ENCODE measurements around the gene NDUFA8. TPM values are rescaled to one million over a fixed set of nuclear protein-coding genes. Genes with fewer than 3 reads are reported as not detected.
"Not testable (repeated sequence)": the region's sequence is repeated elsewhere in the genome, so short reads cannot be mapped to it uniquely, and the experiment has no call there.

The NDUFA8 gene
- total RNA-seq, 1 donor from 2014 or later: 45.2 TPM

GRCh38 chr9:122119166-122119521 is 40.4 kb downstream of the NDUFA8 start:
- no peak for DNase-seq (ENCODE audit: low spot score)
- Mint-ChIP-seq H3K9me3 (ENCODE audit: unreplicated experiment) (no peaks in the 10 kb centered on the region), H3K27me3 (ENCODE audit: unreplicated experiment) (peaks cover 10% of the 10 kb centered on the region), H3K27ac (ENCODE audit: unreplicated experiment) (no peak overlapping the region), H3K4me3 (ENCODE audit: unreplicated experiment) (no peak overlapping the region), H3K36me3 (ENCODE audit: low read depth, unreplicated experiment) (no peaks in the 10 kb centered on the region), H3K4me1 (ENCODE audit: unreplicated experiment) (peaks cover 13% of the 10 kb centered on the region)
- TF ChIP-seq CTCF (IDR thresholded peaks at IDR 0.05; ENCODE audit: unreplicated experiment): no peak

GRCh38 chr9:122118343-122119165 is 41.0 kb downstream of the NDUFA8 start:
- Mint-ChIP-seq H3K27ac (ENCODE audit: unreplicated experiment) (no peak overlapping the region), H3K36me3 (ENCODE audit: low read depth, unreplicated experiment) (no peaks in the 10 kb centered on the region), H3K4me3 (ENCODE audit: unreplicated experiment) (no peak overlapping the region), H3K4me1 (ENCODE audit: unreplicated experiment) (peaks cover 13% of the 10 kb centered on the region), H3K27me3 (ENCODE audit: unreplicated experiment) (peaks cover 9% of the 10 kb centered on the region), H3K9me3 (ENCODE audit: unreplicated experiment) (no peaks in the 10 kb centered on the region)
- TF ChIP-seq CTCF (IDR thresholded peaks at IDR 0.05; ENCODE audit: unreplicated experiment): no peak
- DNase-seq (ENCODE audit: low spot score): no peak

- Mint-ChIP-seq H3K27me3 (ENCODE audit: unreplicated experiment) (peaks cover 11% of the 10 kb centered on the region), H3K4me1 (ENCODE audit: unreplicated experiment) (peaks cover 17% of the 10 kb centered on the region)
- H3K4me3 Mint-ChIP-seq (ENCODE audit: unreplicated experiment); H3K9me3 Mint-ChIP-seq (ENCODE audit: unreplicated experiment); DNase-seq (ENCODE audit: low spot score); H3K27ac Mint-ChIP-seq (ENCODE audit: unreplicated experiment); H3K36me3 Mint-ChIP-seq (ENCODE audit: low read depth, unreplicated experiment): not testable (repeated sequence)
These were observed 42.3 kb downstream of the NDUFA8 start for GRCh38 chr9:122117241-122117640.

- no peak for DNase-seq (ENCODE audit: low spot score)
- peaks cover 10% of the 10 kb centered on the region for H3K27me3 Mint-ChIP-seq (ENCODE audit: unreplicated experiment)
These were observed 43.0 kb downstream of the NDUFA8 start for GRCh38 chr9:122116448-122117173.

GRCh38 chr9:122116040-122116439 is 43.5 kb downstream of the NDUFA8 start:
- no peak for TF ChIP-seq CTCF (IDR thresholded peaks at IDR 0.05; ENCODE audit: unreplicated experiment)
- H3K4me1 Mint-ChIP-seq (ENCODE audit: unreplicated experiment): peaks cover 17% of the 10 kb centered on the region
- peak overlapping the region; percentile 4 for H3K27ac Mint-ChIP-seq (ENCODE audit: unreplicated experiment)
- no peaks in the 10 kb centered on the region for H3K36me3 Mint-ChIP-seq (ENCODE audit: low read depth, unreplicated experiment)
- no peaks in the 10 kb centered on the region for H3K9me3 Mint-ChIP-seq (ENCODE audit: unreplicated experiment)
- peaks cover 10% of the 10 kb centered on the region for H3K27me3 Mint-ChIP-seq (ENCODE audit: unreplicated experiment)
- H3K4me3 Mint-ChIP-seq (ENCODE audit: unreplicated experiment): peak overlapping the region; percentile 35
- DNase-seq (ENCODE audit: low spot score): no peak

More at GRCh38 chr9:122116448-122117173, 43.0 kb downstream of the NDUFA8 start:
- TF ChIP-seq CTCF (IDR thresholded peaks at IDR 0.05; ENCODE audit: unreplicated experiment): no peak
- Mint-ChIP-seq H3K27ac (ENCODE audit: unreplicated experiment) (peak overlapping the region; percentile 4), H3K9me3 (ENCODE audit: unreplicated experiment) (no peaks in the 10 kb centered on the region), H3K4me1 (ENCODE audit: unreplicated experiment) (peaks cover 17% of the 10 kb centered on the region), H3K36me3 (ENCODE audit: low read depth, unreplicated experiment) (no peaks in the 10 kb centered on the region), H3K4me3 (ENCODE audit: unreplicated experiment) (peak overlapping the region; percentile 35)

Measured in endothelial cell (in vitro differentiated cells).